ENCODE data around the gene DMXL1.
"Not testable (repeated sequence)": the region's sequence is repeated elsewhere in the genome, so short reads cannot be mapped to it uniquely, and the experiment has no call there.

Gene DMXL1

DNA sequence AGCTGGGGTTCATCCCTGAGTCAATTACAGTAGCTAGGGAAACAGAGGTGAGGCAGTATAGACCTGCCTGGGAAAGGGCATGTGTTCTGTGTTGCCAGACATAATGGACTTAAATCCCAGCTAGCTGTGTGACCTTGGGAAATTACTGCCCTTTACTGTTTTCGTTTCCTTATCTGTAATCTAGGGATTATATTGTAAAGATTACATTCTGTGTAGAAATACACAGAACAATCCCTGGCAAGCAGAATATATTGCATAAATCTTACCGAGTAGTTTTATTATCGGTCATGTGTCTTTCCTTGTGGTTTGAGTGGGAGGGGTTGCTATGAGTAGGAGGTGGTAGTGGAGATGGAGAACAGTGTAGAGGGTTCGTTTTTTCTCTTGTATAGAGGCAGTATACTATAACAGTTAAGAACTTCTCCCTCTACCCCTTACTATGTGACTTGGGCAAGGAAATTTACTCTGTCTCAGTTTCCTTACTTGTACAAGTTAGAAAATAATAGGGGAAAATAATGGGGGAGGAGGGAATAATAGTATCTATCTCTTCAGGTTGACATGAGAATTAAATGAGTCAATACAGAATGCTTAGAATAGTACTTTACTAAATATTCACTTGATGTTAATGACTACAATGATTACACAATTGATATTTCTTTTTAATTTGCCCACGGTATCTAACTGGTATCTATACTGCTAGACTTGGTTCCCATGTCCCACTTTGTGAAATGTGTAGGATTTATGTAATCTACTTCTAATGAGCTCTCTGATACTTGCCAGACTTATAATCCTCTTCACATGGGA is 7.1 kb upstream of the DMXL1 start:
- no peak for DNase-seq (ENCODE audit: low read depth in 1 of 2, low spot score in 1 of 2)

DNA sequence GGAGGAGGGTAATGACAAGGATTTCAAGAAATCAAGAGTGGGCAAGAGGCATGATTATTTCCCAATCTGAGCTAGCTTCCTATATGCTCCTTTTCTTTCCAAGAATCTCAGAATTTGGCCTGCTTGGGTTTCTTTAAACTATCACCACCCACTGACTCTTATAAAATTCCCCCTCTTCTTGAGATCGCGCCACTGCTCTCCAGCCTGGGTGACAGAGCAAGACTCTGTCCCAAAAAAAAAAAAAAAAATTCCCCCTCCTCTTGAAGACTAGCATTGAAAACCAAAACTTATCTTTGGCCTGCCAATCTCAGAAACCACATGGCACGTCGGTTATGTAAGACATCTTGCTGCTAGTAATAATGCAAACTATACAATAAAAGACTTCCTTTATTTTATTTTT is 3.4 kb upstream of the DMXL1 start:
- DNase-seq (ENCODE audit: low read depth in 1 of 2, low spot score in 1 of 2) = no peak

DNA sequence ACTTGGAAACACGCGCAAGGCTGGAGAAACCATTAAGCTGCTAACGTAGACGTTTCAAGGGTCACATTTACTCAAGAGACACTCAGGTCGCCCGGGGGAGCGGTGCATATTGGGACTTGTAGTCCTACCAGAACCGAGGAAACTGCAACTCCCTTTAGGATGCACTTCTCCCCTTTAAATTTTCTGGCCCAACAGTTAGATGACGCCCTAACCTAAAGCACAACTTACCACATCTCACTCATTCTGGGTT is 384 bp upstream of the DMXL1 start:
- DNase-seq (ENCODE audit: low read depth in 1 of 2, low spot score in 1 of 2) = no peak

DNA sequence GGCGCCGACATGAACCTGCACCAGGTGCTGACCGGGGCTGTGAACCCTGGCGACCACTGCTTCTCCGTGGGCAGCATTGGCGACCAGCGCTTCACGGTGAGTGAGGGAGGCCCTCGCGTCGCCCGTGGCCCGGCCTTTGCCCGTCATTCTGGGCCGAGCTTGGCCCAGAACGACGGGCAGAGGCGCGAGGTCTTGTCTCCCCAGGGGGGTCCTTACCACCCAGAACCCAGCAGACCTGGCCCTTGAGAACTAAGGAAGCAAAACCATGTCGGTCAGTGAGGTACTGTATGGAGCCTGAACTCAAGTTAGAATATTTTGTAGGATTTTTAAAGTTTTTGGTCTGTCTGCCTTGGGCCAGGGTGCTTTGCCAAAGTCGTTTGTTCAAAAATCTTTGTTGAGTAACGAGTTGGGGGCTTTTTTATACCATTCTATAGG is 691 bp downstream of the DMXL1 start:
- DNase-seq (ENCODE audit: low read depth in 1 of 2, low spot score in 1 of 2) = no peak

DNA sequence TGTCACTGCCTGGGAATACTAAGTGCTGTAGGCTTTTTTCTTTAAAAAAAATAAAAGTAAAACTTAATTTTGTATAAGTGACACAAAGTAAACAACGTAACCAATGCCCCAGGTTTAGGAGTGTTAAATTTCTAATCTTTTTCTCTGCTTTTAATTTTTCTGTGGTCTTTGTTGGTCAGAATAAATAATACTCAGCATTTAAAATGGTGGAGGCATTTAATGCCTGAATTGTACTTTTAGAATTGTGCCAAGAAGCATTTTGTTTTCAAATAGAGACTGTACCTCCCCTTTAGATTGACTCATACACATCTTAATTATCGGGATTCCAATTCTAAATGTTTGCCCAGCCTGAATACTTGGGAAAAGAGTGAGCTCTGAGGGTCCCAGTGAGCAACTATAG is 1.6 kb downstream of the DMXL1 start:
- DNase-seq (ENCODE audit: low read depth in 1 of 2, low spot score in 1 of 2) = no peak

DNA sequence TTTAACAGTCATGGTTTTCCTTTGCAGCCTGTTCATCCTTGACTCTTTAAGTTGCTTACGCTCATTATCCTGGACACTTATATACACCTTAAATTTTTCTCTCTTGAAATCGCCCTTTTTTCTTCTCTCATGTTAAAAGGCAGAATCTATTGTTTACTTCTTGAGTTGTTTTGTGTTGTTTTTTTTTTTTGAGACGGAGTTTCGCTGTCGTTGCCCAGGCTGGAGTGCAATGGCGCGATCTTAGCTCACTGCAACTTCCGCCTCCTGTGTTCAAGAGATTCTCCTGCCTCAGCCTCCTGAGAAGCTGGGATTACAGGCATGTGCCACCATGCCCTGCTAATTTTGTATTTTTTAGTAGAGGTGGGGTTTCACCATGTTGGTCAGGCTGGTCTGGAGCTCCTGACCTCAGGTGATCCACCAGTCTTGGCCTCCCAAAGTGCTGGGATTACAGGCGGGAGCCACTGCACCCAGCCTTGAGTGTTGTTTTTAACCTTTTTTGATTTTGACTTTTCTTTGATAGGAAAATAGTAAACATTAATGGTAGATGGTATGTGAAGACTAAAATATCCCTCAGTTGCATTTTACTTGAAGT is 3.0 kb downstream of the DMXL1 start:
- not testable (repeated sequence) for DNase-seq (ENCODE audit: low read depth in 1 of 2, low spot score in 1 of 2)

DNA sequence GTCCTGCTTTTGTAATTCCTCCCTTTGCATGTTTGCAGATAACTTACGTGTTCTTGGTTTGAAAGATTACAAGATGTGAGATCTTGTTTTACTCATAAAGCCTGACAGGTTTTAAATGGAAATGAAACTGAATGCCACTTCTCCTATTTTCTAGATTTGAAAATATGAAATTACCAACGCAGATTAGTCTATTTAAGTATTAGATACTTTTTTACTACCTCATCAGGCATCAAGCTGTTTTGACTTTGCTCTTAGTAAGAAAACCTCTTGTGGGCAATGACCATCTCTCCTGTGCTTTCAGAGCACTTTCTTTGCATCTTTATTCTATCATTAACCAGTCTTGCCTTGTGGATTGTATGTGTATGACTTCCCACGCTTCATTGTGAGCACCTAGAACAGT is 3.5 kb downstream of the DMXL1 start:
- no peak for DNase-seq (ENCODE audit: low read depth in 1 of 2, low spot score in 1 of 2)

DNA sequence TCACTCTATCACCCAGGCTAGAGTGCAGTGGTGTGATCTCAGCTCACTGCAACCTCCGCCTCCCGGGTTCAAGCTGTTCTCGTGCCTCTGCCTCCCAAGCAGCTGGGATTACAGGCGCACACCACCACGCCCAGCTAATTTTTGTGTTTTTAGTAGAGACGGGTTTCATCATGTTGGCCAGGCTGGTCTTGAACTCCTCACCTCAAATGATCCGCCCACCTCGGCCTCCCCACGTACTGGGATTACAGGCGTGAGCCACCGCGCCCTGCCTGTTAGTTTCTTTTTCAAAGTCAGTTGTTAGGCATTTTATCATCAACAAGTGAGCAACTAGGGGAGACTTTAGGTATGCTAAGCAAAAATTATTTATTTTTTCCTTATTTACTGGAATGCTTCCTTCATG is 4.4 kb downstream of the DMXL1 start:
- DNase-seq (ENCODE audit: low read depth in 1 of 2, low spot score in 1 of 2) = not testable (repeated sequence)

DNA sequence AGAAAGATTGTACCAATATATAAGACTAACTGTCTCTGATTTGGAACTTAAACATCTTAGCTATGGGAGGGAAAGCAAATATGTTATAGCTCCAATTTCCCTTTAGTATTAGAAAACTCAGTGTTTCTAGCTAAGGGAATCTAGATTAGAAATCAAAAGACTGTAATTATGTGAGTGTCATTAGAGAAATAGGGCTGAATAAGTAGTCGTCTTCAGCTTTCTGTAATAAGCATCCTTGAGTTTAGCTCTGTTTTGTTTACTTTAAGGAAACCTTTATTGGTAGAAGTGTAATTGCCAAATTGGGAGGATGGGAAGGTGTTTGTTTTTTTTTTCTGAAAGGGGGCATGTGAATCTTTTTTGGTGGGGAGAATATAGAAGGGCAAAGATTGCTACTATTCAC is 5.2 kb downstream of the DMXL1 start:
- no peak for DNase-seq (ENCODE audit: low read depth in 1 of 2, low spot score in 1 of 2)

DNA sequence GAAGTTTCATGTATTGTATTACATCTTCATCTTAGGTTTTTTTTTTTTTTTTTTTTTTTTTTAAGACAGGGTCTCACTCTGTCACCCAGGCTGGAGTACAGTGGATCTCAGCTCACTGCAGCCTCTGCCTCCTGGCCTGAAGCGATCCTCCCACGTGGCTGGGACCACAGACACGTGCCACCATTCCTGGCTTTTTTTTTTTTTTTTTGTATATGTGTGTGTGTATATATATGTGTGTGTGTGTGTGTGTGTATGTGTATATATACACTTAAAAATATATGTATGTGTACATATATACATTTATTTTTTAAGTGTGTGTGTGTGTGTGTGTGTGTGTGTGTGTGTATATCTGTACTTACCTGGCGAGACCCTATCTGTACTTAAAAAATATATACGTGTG is 6.6 kb downstream of the DMXL1 start:
- no peak for DNase-seq (ENCODE audit: low read depth in 1 of 2, low spot score in 1 of 2)

DNA sequence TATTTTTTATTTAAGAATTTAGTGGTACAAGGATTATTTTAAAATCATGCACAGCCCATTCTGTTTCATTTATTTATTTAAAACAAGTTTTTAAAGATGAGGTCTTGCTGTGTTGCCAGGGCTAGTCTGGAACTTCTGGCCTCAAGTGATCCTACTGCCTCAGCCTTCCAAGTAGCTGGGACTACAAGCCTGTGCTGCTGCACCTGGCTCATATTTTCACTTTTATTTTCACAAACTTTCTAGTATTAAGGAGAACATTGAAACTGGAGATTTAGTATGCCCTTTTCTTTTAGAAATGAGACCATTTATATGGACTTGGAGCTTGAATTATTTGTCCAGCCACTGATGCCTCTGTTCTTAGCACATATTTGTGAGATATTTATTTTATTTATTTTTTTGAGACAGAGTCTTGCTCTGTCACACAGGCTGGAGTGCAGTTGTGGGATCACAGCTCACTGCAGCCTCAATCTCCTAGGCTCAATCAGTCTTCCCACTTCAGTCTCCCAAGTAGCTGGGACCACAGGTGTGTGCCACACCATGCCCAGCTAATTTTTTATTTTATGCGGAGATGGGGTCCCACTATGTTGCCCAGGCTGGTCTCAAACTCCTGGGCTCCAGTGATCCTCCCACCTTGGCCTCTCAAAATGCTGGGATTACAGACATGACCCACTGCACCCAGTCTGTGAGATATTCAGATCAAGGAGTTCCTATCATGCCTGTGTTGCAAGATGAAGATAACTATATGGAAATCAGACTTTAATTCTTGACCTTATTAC is 7.4 kb downstream of the DMXL1 start:
- no peak for DNase-seq (ENCODE audit: low read depth in 1 of 2, low spot score in 1 of 2)

DNA sequence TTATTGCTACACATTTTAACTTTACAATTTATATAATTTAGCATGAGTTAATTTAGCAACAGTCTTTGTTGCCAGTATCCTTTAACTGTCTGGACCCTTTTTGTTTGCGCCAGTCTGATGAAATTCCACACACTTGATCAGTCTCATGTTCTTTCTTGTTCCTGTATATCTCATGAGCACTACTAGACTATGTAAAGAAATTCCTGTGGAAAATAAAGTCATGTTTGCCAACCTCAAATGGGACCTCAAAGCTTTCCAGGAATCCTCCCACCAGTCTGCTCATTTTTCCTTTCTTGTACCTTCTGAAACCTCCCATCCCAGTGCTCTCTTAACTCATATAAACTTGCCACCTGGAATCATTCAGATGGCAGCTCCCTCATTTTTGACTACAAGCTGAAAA is 8.0 kb downstream of the DMXL1 start:
- no peak for DNase-seq (ENCODE audit: low read depth in 1 of 2, low spot score in 1 of 2)

DNA sequence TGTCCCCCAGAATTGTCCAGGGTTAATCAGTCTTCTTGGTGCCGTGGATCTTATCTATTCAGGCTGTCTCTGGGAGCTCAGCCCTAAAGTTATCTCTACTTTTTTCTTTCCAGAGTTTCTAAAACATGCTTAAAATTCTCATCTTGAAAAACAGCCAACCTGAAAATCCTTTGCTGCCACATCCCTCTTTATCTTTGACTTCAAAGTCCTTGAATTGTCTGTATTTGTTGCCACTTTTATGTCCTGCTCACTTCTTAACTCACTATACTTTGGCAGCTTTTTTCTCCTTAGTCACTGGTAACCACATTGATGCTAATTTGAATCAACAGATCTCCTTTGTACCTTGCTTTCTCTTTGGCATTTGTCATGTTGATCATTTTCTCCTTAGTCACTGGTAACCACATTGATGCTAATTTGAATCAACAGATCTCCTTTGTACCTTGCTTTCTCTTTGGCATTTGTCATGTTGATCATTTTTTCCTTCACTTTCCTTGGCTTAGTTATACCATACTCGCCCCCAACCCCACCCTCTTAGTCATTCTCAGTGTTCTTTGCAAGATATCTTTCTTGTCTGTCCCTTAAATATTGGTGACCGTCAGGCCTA is 8.5 kb downstream of the DMXL1 start:
- DNase-seq (ENCODE audit: low read depth in 1 of 2, low spot score in 1 of 2) = no peak

DNA sequence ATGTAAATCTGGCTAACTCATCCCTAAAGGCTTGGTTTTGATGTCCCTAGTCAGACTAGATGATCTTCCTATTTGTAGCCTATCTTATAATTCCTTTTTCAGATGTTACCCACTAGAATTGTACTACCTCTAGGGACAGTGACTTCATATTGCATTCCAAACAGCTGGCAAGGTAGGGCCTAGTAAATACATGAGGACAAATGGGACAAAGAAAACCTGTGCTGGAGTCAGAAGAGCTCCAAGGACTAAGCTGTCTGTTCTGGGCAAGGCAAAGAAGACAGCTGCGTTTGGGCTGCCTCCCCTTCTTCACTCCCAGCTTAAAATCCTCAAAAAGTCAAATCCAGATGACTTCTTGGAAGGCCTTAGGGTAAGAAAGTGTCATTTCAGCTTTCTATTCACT is 10.0 kb downstream of the DMXL1 start:
- DNase-seq (ENCODE audit: low read depth in 1 of 2, low spot score in 1 of 2) = no peak

DNA sequence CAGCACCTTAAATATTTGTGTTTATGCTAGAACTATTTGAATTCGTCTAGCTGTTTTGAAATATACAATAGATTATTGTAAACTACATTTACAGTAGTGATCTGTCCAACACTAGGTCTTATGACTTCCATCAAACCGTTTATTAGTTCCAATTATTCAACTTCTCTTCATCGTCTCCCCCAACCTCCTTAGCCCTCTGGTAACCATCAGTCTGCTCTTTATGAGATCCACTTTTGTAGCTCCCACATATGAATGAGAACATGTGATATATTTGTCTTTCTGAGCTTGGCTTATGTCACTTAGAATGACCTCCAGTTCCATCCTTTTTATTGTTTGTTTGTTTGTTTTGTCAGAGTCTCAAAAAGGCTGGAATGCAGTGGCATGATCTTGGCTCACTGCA is 11.8 kb downstream of the DMXL1 start:
- DNase-seq (ENCODE audit: low read depth in 1 of 2, low spot score in 1 of 2) = no peak

DNA sequence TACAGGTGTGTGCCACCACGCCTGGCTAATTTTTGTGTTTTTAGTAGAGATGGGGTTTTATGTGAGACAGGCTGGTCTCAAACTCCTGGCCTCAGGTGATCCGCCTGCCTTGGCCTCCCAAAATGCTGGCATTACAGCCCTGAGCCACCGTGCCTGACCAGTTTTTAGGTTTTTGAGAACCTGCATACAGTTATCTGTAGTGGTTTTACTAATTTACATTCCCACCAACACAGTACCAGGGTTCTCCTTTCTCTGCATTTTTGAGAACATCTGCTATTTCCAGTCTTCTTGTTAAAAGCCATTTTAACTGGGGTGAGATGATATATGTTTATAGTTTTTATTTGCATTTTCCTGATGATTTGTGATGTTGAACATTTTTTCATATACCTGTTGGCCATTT is 12.8 kb downstream of the DMXL1 start:
- no peak for DNase-seq (ENCODE audit: low read depth in 1 of 2, low spot score in 1 of 2)

DNA sequence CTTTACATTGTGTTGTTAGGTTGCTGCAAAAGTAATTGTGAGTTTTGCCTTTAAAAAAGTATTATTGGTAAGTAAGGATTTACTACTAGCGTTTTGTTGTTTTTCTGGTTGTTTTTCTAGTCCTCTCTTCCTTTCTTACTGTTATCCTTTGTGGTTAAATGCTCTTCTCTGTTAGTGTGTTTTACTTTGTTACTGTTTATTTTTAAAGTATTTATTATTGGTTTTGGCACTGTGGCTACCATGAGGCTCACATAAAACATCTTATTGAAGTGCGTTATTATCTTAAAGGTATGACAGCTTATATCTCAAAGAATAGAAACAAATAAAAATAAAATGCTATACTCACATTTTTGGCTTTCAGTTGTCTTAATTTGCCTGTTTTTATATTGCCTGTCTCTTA is 17.6 kb downstream of the DMXL1 start:
- DNase-seq (ENCODE audit: low read depth in 1 of 2, low spot score in 1 of 2) = no peak

DNA sequence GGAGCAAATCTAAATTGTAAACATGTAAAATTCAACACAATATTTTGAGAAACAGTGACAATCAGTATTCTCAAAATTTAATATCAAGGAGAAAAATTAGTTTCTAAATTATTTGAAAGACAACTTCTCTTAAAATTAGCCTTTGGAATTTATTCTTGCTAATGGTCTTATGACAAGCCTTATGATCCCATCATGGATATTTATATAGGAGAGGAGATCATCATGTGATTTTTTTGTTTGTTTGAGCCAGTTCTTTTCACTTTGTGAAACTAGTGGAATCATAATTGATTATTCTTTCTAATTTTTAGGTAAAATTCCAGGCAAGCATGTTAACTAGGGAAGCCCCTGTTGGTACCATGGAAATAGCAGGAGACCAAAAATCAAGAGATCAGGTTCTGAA is 24.7 kb downstream of the DMXL1 start:
- DNase-seq (ENCODE audit: low read depth in 1 of 2, low spot score in 1 of 2) = no peak

DNA sequence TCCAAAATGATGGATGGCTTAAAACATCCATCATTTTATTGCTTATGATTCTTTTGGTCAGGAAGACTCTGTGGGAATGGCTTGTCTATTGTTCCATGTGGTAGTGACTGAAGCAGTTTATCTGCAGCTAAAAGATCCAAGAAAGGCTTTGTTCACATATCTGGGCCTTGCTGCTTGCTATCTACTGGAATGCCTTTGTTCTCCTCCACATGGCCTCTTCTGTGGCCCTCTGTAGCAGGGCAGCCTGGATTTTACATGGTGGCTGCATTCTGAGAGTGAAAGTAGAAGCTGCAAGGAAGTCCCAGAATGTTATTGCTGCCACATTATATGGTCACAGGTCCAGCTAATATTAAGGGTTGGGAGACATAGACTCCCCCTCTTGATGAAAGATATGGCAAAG is 35.1 kb downstream of the DMXL1 start:
- DNase-seq (ENCODE audit: low read depth in 1 of 2, low spot score in 1 of 2) = no peak

DNA sequence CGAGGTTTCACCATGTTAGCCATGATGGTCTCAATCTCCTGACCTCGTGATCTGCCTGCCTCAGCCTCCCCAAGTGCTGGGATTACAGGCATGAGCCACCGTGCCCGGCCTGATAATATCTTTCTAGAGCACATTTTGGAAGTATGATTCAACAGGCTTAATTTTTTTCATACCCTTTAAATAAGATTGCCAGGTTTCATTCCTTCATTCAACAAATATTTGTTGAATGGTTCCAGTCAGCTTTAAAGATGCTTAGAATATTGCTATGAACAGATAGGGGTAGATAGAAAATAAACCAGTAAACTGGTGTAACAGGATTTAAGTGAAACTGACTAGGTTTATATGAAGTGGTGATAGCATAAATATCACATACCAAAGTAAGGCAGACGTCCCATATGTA is 41.3 kb downstream of the DMXL1 start:
- DNase-seq (ENCODE audit: low read depth in 1 of 2, low spot score in 1 of 2) = no peak

DNA sequence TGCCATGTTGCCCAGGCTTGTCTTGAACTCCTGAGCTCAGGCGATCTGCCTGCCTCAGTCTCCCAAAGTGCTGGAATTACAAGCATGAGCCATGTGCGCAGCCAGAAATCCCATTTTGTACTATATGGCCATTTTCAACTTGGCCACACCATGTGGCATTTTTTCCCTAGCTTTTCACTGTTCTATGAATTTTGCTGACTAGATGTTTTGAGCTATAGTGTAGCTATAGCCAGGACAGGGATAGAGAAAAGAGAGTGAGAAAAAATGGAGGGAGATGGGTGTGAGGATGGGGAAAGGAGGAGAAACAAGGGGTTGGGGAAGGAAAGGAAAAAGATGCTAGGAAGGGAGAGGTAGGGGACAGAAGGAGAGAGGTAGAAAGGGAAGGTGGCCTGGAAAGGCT is 46.4 kb downstream of the DMXL1 start:
- no peak for DNase-seq (ENCODE audit: low read depth in 1 of 2, low spot score in 1 of 2)

DNA sequence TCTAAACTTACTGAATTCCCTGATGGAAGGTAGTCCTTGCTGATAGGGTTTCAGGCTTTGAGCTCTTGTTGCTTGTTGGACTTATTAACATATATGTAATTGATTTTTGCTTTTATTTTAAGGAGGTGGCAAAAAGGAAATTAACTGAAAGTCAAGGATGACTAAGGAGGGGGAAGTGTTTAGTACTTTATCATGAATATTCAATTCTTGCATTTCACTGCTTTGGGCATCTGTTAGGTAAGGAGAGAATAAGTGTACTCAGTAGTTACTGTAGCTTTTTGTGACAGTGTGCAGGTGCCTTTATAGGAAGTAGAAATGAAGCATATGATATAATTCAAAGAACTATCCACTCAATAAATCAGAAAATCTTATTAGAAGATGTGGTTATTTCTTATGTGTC is 47.1 kb downstream of the DMXL1 start:
- no peak for DNase-seq (ENCODE audit: low read depth in 1 of 2, low spot score in 1 of 2)

All from activated T-helper 1 cell treated with anti-CD3 and anti-CD28 coated beads, Interleukin-2, amount 50 U/mL, for 16 hours (primary cell).